D721Med (cell line): ENCODE measurements around the gene LGMN.

Experiments
- DNase-seq: peaks from one replicate; pipeline ENCODE4 v3.0.0; 2011; ENCODE audit warnings: low spot score; ENCODE audit not compliant: insufficient read length
- FAIRE-seq: peaks from 2 replicates; lab custom pipeline; 2011; peaks lifted over from hg19 to GRCh38; lab: Jason Lieb, UNC
- CTCF ChIP-seq: IDR thresholded peaks from 2 replicates; pipeline ENCODE4 v1.5.1; 2012; ENCODE audit warnings: mild to moderate bottlenecking, control low read depth; ENCODE audit not compliant: insufficient read depth; ENCODE audit errors: missing control alignments

The LGMN gene

GRCh38 chr14:92704036-92704804 is 44.2 kb downstream of the LGMN start:
- DNase-seq, result no peak
- TF ChIP-seq CTCF, result no peak
- no peak for FAIRE-seq

- DNase-seq (no peak), FAIRE-seq (no peak)
- TF ChIP-seq CTCF, result no peak
These were observed 44.9 kb downstream of the LGMN start for GRCh38 chr14:92703516-92703915.

GRCh38 chr14:92702441-92702918 is 45.9 kb downstream of the LGMN start:
- FAIRE-seq, result no peak
- TF ChIP-seq CTCF, result no peak
- DNase-seq, result no peak

- no peak for FAIRE-seq
- TF ChIP-seq CTCF, result no peak
- no peak for DNase-seq
These were observed 46.6 kb downstream of the LGMN start for GRCh38 chr14:92701826-92702225.

GRCh38 chr14:92698393-92698792 is 50.0 kb downstream of the LGMN start:
- no peak for FAIRE-seq
- no peak for TF ChIP-seq CTCF
- DNase-seq, result no peak

GRCh38 chr14:92696366-92696765 is 52.1 kb downstream of the LGMN start:
- no peak for DNase-seq
- no peak for FAIRE-seq
- TF ChIP-seq CTCF, result no peak

GRCh38 chr14:92695562-92695961 is 52.9 kb downstream of the LGMN start:
- no peak for TF ChIP-seq CTCF
- DNase-seq, result no peak
- no peak for FAIRE-seq
